RWPE1 (cell line): ENCODE measurements around the gene RNASE7.

Source experiments
- CTCF ChIA-PET: fragments of 350-600 bp; sonication (Branson Sonifier 250); formaldehyde crosslinking; extraction: SDS; loops from one replicate; lab custom pipeline; 2021; lab: Yijun Ruan, JAX
- POLR2A ChIA-PET: fragments of 400-600 bp; formaldehyde crosslinking; extraction: SDS; loops from one replicate; lab custom pipeline; 2020; ENCODE audit warnings: antibody characterized with exemption; ENCODE audit not compliant: low non-redundant PET; lab: Yijun Ruan, JAX
- DNase-seq: peaks from one replicate; pipeline ENCODE4 v3.0.0; 2012; ENCODE audit warnings: low spot score
- H3K27ac ChIP-seq: fragments of 450-650 bp; 2 replicates; pipeline ENCODE4 v1.5.1; 2017
- TF ChIP-seq, protein P1 (sequence below): fragments of 450-650 bp; conservative IDR thresholded peaks from 2 replicates; pipeline ENCODE4 v1.5.1; 2017; ENCODE audit warnings: low read depth, mild to moderate bottlenecking

RNASE7 gene

DNA sequence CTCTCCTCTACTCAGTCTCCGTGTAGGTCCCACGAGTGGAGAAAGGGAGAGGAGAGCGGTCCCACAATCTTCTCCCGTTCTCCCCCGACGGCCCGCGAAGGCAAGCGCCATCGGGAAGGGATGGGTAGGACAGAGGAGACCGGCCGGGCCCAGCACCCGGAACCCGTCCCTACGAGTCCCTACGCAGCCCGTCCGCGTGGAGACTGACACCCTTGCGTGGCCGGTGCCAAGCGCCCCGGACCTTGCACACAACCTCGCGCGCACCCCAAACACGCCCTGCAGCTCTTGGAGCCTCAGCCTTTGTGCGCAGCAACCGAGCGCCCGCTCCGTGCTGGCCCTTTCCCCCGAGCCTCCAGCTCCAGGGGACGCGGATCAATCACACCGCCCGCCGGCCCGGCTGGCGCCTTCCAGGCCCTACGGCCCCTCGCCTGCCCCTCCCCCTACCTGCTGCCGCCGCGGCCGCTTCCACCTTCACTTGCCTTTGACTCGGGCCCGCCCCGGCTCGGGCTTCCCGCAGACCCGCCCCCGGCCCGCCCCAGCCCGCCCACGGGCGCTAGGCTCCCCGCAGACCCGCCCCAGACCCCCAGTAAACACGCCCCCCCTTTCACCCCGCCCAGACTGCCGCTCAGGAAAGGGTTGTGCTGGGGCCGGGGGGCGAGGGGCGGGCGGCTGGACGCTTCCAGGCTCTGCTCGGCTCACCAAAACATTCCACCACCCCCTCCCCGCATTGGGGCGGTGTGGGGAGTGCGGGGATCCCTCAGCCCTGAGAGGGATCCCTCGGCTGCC, 17.4 kb upstream of the RNASE7 start, which contains the start of gene NDRG2:
TSS of gene NDRG2 (minus strand) at position 477 of the 786 bp plus-strand sequence. CDS start 1,746 bp downstream, outside the sequence.
- no peak within 1 kb of the TSS for H3K27ac ChIP-seq
- TF ChIP-seq, protein P1, sequence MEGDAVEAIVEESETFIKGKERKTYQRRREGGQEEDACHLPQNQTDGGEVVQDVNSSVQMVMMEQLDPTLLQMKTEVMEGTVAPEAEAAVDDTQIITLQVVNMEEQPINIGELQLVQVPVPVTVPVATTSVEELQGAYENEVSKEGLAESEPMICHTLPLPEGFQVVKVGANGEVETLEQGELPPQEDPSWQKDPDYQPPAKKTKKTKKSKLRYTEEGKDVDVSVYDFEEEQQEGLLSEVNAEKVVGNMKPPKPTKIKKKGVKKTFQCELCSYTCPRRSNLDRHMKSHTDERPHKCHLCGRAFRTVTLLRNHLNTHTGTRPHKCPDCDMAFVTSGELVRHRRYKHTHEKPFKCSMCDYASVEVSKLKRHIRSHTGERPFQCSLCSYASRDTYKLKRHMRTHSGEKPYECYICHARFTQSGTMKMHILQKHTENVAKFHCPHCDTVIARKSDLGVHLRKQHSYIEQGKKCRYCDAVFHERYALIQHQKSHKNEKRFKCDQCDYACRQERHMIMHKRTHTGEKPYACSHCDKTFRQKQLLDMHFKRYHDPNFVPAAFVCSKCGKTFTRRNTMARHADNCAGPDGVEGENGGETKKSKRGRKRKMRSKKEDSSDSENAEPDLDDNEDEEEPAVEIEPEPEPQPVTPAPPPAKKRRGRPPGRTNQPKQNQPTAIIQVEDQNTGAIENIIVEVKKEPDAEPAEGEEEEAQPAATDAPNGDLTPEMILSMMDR = no peak
- CTCF ChIA-PET = interaction anchor here (0.6 to 1.0 kb wide), 3 partner anchors 10 to 65 kb away, joined by 3 to 4 read pairs (median 3); no protein-coding TSS in a partner anchor
- POLR2A ChIA-PET = interaction anchor here (0.5 to 0.6 kb wide), 2 partner anchors 17 to 682 kb away, joined by 3 read pairs; no protein-coding TSS in a partner anchor
- peak; percentile 54 for DNase-seq

DNA sequence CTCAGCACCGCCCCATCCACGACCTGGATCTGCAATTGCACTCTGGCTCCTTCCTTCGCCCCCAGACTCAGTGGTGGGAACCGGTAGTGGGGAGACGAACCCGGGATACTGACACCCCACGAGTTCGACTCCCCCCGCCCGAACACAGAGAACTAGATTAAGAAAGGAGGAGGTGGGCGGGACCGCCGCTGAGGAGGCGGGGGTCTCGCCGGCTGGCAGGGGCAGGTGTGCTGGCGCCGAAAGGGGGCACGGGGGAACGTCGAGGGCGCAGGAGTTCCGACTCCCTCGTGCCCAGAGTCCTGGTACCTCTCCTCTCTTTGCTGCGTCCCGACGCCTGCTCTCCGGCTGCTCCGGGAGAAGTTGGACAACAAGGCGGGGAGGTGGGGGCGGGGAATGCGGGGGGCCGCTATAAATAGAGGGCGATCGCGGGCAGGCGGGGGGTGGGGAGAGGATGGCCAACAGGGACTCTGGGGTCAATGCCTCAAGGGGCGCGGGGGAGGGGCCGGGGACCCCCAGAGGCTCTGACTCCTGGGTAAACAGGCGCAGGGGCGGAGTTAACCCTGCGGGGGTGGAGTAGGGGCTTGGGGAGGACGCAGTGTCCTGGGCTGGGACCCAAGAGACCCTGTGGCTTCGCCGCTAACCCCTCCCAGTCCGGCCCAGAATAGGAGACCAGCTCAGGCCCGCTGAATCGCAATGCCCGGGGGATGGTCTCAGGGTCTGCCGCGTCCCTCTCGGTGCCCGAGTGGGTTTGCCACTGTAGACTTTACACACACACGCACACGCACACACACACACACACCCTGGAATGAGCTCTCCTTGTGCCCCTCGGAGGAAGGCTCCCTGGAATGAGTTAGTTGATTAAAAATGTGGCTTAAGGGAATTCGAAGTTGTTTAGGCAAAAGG, 16.5 kb upstream of the RNASE7 start:
- CTCF ChIA-PET = interaction anchor here (0.8 to 1.0 kb wide), 2 partner anchors 11 to 14 kb away, joined by 3 to 4 read pairs; no protein-coding TSS in a partner anchor
- POLR2A ChIA-PET = no interaction called here
- no peak for DNase-seq
- H3K27ac ChIP-seq = no peak overlapping the region
- TF ChIP-seq, protein P1 = no peak

DNA sequence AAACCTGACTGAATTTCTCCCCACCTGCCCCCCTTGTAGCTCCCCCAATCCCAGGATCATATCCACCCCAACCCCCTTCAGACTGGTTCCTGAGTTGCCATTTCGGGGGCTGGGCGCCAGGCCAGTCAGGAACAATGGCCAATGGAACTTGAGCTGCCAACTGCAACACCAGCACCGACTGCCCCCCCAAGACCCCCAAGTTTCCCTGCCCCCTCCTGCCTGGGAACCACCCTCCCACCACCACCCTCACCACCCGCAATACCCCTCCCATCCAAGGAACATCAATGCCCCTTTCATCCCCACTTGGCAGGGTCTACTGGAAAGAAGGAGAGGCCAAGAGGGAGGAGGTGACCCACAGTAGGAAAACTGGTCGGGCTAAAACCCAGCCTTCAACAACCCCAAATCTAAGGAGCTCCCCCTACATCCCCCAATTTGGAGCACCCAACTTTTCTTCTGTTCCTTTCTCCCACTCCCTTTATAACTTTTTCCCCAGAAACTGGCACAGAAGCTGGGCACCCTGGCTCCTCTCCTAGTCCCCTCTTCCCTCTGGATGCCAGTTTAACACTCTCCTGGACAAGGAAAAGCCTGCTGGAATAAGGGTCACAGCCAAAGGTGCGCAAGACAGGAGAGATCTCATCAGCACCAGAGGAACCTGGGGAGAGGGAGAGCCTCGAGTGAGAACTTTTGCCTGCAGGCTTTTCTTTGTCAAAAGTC, 15.7 kb upstream of the RNASE7 start:
- TF ChIP-seq, protein P1 = no peak
- ChIA-PET CTCF (interaction anchor here (0.7 to 0.8 kb wide), 2 partner anchors 12 to 14 kb away, joined by 3 to 4 read pairs; no protein-coding TSS in a partner anchor), POLR2A (no interaction called here)

GRCh38 chr14:21026988-21027315, 15.2 kb upstream of the RNASE7 start:
- DNase-seq = no peak
- ChIA-PET CTCF (interaction anchor here (0.7 kb wide), 1 partner anchor 12 kb away, joined by 3 read pairs; no protein-coding TSS in a partner anchor), POLR2A (no interaction called here)
- no peak overlapping the region for H3K27ac ChIP-seq
- TF ChIP-seq, protein P1 = no peak

More for the DNA sequence above, 15.7 kb upstream of the RNASE7 start:
- H3K27ac ChIP-seq = no peak overlapping the region
- DNase-seq = no peak

GRCh38 chr14:21029917-21030316, 12.2 kb upstream of the RNASE7 start, which contains the start of gene TPPP2:
Gene TPPP2 (plus strand): TSS chr14:21030217. CDS start chr14:21030582, 365 bp downstream.
- ChIA-PET CTCF (interaction anchor here (2.1 kb wide), 1 partner anchor 10 kb away, joined by 7 read pairs; no protein-coding TSS in a partner anchor), POLR2A (no interaction called here)
- no peak for DNase-seq
- H3K27ac ChIP-seq = no peak within 1 kb of the TSS
- TF ChIP-seq, protein P1 = no peak
